SU-DHL-6 (cell line): Measurements from ENCODE around the gene NFIC.

Source experiments
- EZH2phosphoT487 ChIP-seq: fragments of 200-600 bp; sonication (generic), shearing (Covaris generic); conservative IDR thresholded peaks from 2 replicates; pipeline ENCODE4 v1.6.1; 2018; ENCODE audit warnings: mild to moderate bottlenecking, antibody characterized with exemption, low read length, moderate library complexity, mixed read lengths
- TF ChIP-seq, protein P1 (sequence below): fragments of 200-600 bp; sonication (generic); IDR thresholded peaks from one replicate; pipeline ENCODE4 v1.5.1; 2017; ENCODE audit warnings: antibody characterized with exemption, mild to moderate bottlenecking, low read length, moderate library complexity; ENCODE audit not compliant: insufficient read depth, poor library complexity, severe bottlenecking

DNA sequence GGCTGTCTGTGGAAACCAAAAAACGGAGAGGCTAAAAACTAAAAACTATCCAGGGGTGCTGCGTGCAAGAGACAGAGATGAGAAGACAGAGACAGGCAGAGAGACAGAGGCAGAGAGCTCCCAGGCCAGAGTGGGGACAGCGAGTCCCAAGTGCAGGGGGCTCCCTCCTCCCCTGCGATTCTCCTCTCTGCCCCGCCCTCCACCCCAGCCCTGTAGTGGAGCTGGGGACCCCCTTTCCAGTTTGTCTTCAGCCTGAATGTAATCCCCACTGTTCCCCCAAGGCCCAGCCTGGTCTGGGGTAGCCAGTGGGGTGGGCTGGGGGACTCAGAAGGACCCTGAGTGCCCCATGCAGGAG lies 2.0 kb downstream of the NFIC start:
- TF ChIP-seq, protein P1, sequence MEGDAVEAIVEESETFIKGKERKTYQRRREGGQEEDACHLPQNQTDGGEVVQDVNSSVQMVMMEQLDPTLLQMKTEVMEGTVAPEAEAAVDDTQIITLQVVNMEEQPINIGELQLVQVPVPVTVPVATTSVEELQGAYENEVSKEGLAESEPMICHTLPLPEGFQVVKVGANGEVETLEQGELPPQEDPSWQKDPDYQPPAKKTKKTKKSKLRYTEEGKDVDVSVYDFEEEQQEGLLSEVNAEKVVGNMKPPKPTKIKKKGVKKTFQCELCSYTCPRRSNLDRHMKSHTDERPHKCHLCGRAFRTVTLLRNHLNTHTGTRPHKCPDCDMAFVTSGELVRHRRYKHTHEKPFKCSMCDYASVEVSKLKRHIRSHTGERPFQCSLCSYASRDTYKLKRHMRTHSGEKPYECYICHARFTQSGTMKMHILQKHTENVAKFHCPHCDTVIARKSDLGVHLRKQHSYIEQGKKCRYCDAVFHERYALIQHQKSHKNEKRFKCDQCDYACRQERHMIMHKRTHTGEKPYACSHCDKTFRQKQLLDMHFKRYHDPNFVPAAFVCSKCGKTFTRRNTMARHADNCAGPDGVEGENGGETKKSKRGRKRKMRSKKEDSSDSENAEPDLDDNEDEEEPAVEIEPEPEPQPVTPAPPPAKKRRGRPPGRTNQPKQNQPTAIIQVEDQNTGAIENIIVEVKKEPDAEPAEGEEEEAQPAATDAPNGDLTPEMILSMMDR, result no peak
- no peak for TF ChIP-seq EZH2phosphoT487
